Hepatic stellate cell (primary cell): Measurements from ENCODE around the gene RPA1.
"Not testable (repeated sequence)": the region's sequence is repeated elsewhere in the genome, so short reads cannot be mapped to it uniquely, and the experiment has no call there.

Source experiments
- DNase-seq: peaks from one replicate; pipeline ENCODE4 v3.0.0; 2011; ENCODE audit warnings: low spot score

RPA1 gene

GRCh38 chr17:1820528-1821252 is 9.1 kb upstream of the RPA1 start:
- no peak for DNase-seq

- peak; percentile 15 for DNase-seq
Measured at GRCh38 chr17:1829216-1829591, 601 bp upstream of the RPA1 start.

- DNase-seq = peak; percentile 16
Measured at GRCh38 chr17:1830288-1830687, 483 bp downstream of the RPA1 start.

- DNase-seq = no peak
Measured at GRCh38 chr17:1834380-1835149, 4.8 kb downstream of the RPA1 start.

- DNase-seq = no peak
Measured at GRCh38 chr17:1839516-1839915, 9.7 kb downstream of the RPA1 start.

GRCh38 chr17:1843947-1844346 is 14.1 kb downstream of the RPA1 start:
- no peak for DNase-seq

GRCh38 chr17:1847191-1847590 is 17.4 kb downstream of the RPA1 start:
- DNase-seq = no peak

GRCh38 chr17:1852327-1852726 is 22.5 kb downstream of the RPA1 start:
- DNase-seq = no peak

GRCh38 chr17:1853698-1854097 is 23.9 kb downstream of the RPA1 start:
- DNase-seq = no peak

GRCh38 chr17:1856462-1856861 is 26.7 kb downstream of the RPA1 start:
- DNase-seq = not testable (repeated sequence)

GRCh38 chr17:1860978-1861377 is 31.2 kb downstream of the RPA1 start:
- no peak for DNase-seq

- DNase-seq = no peak
Measured at GRCh38 chr17:1861391-1862010, 31.7 kb downstream of the RPA1 start.

GRCh38 chr17:1865252-1866037 is 35.6 kb downstream of the RPA1 start:
- peak; percentile 50 for DNase-seq

GRCh38 chr17:1867307-1867706 is 37.5 kb downstream of the RPA1 start:
- no peak for DNase-seq

- no peak for DNase-seq
Measured at GRCh38 chr17:1868090-1868489, 38.3 kb downstream of the RPA1 start.

GRCh38 chr17:1870592-1870991 is 40.8 kb downstream of the RPA1 start:
- no peak for DNase-seq

- no peak for DNase-seq
Measured at GRCh38 chr17:1871756-1872155, 42.0 kb downstream of the RPA1 start.

GRCh38 chr17:1872254-1872653 is 42.4 kb downstream of the RPA1 start:
- no peak for DNase-seq

- DNase-seq = no peak
Measured at GRCh38 chr17:1872976-1873375, 43.2 kb downstream of the RPA1 start.

GRCh38 chr17:1873418-1873817 is 43.6 kb downstream of the RPA1 start:
- DNase-seq = no peak

GRCh38 chr17:1875597-1875996 is 45.8 kb downstream of the RPA1 start:
- DNase-seq = no peak

- DNase-seq = no peak
Measured at GRCh38 chr17:1878419-1879121, 48.8 kb downstream of the RPA1 start.
